ENCODE measurements around the gene CADM4. TPM values are rescaled to one million over a fixed set of nuclear protein-coding genes. Genes with fewer than 3 reads are reported as not detected.

The CADM4 gene
- total and polyA plus RNA-seq, 4 donors, result 0.47 to 4.9 (median 3.3) TPM

DNA sequence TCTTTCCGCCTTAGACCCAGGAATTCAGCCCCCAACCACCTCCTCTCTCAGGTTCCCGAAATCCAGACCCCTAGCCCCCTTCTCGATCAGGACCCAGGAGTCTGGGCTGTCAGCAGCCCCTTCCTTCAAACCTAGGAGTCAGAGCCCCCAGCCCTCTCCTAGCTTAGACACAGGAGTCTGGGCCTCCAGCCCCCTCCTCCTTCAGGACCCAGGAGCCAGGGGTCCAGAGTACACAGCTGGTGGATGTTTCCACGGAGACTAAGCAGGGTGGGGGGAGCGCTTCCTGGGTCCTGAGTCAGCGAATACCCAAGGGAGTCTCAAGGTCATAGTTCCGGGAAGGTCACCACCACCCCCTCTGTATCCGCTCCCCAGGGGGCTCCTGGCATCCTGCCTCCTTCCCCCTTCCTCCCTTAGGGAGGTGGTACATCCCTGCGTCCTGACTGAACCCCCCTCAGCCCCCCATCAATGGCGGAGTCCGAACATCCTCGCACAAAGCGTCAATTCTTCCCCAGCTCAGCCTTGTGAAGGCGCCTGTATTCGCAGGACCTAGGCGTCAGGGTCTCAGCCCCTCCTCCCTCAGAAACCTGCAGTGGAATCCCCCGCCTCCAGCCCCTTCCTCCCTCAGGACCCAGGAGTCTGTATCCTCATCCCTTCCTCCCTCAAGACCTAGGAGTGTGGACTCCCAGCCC lies 4.6 kb downstream of the CADM4 start:
- 35% methylated on average over 17 of the region's 17 CpGs for WGBS
- no peak overlapping the region for H3K4me3 ChIP-seq (ENCODE audit: low read depth in 1 of 3, low read length in 3 of 3)
- TF ChIP-seq, protein P1, sequence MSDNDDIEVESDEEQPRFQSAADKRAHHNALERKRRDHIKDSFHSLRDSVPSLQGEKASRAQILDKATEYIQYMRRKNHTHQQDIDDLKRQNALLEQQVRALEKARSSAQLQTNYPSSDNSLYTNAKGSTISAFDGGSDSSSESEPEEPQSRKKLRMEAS (IDR thresholded peaks at IDR 0.05), result no peak
- TF ChIP-seq GABPA (IDR thresholded peaks at IDR 0.05 in 1 of 2, conservative IDR thresholded peaks at IDR 0.05 in 1 of 2) (no peak), HNF4A (conservative IDR thresholded peaks at IDR 0.05) (no peak)
- H3K36me3 ChIP-seq (ENCODE audit: control insufficient read depth in 4 of 4, insufficient read depth in 3 of 4, low read depth in 1 of 4, low read length in 3 of 4), result no peaks in the 10 kb centered on the region
- no peaks in the 10 kb centered on the region for H3K9me3 ChIP-seq (ENCODE audit: control insufficient read depth in 4 of 4, low read length in 3 of 4)
- H3K27me3 ChIP-seq (ENCODE audit: control insufficient read depth in 4 of 4, insufficient read depth in 4 of 4, low read length in 3 of 4), result no peaks in the 10 kb centered on the region
- no peak overlapping the region for H3K27ac ChIP-seq (ENCODE audit: low read depth in 1 of 2, low read length in 2 of 2)
- no peak for DNase-seq (ENCODE audit: low spot score)
- no peak overlapping the region for H3K9ac ChIP-seq (ENCODE audit: low read depth in 1 of 2, low read length in 2 of 2)
- peaks cover under 1 to 7% (median 4%) of the 10 kb centered on the region in 4 donors for H3K4me1 ChIP-seq (ENCODE audit: control insufficient read depth in 4 of 4, insufficient read depth in 4 of 4, low read length in 3 of 4)

DNA sequence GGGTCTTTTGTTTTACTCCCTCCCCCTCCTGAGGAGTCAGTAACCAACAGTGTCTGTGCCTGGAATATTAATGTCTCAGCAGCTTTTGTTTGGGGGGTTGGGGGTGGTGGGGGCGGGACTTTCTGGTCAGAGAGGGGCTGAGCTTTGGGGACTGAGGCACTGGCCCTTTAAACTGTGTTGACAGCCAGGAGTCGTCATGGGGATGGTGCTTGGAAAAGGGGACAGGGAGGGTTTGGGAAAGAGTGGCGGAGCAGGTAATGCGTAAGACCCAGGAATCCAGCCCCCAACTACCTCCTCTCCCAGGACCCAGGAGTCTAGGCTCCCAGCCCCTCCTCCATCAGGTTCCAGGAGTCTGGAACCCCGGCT lies 5.2 kb downstream of the CADM4 start:
- no peak for DNase-seq (ENCODE audit: low spot score)
- no peak overlapping the region for H3K9ac ChIP-seq (ENCODE audit: low read depth in 1 of 2, low read length in 2 of 2)
- WGBS, result 45% methylated on average over 5 of the region's 5 CpGs
- no peak overlapping the region for H3K4me3 ChIP-seq (ENCODE audit: low read depth in 1 of 3, low read length in 3 of 3)
- H3K9me3 ChIP-seq (ENCODE audit: control insufficient read depth in 4 of 4, low read length in 3 of 4), result no peaks in the 10 kb centered on the region
- peaks cover 0 to 5% (median 3%) of the 10 kb centered on the region in 4 donors for H3K4me1 ChIP-seq (ENCODE audit: control insufficient read depth in 4 of 4, insufficient read depth in 4 of 4, low read length in 3 of 4)
- H3K27ac ChIP-seq (ENCODE audit: low read depth in 1 of 2, low read length in 2 of 2), result no peak overlapping the region
- H3K36me3 ChIP-seq (ENCODE audit: control insufficient read depth in 4 of 4, insufficient read depth in 3 of 4, low read depth in 1 of 4, low read length in 3 of 4), result no peaks in the 10 kb centered on the region
- no peaks in the 10 kb centered on the region for H3K27me3 ChIP-seq (ENCODE audit: control insufficient read depth in 4 of 4, insufficient read depth in 4 of 4, low read length in 3 of 4)
- TF ChIP-seq, protein P2, sequence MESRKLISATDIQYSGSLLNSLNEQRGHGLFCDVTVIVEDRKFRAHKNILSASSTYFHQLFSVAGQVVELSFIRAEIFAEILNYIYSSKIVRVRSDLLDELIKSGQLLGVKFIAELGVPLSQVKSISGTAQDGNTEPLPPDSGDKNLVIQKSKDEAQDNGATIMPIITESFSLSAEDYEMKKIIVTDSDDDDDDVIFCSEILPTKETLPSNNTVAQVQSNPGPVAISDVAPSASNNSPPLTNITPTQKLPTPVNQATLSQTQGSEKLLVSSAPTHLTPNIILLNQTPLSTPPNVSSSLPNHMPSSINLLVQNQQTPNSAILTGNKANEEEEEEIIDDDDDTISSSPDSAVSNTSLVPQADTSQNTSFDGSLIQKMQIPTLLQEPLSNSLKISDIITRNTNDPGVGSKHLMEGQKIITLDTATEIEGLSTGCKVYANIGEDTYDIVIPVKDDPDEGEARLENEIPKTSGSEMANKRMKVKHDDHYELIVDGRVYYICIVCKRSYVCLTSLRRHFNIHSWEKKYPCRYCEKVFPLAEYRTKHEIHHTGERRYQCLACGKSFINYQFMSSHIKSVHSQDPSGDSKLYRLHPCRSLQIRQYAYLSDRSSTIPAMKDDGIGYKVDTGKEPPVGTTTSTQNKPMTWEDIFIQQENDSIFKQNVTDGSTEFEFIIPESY (IDR thresholded peaks at IDR 0.05), result no peak

DNA sequence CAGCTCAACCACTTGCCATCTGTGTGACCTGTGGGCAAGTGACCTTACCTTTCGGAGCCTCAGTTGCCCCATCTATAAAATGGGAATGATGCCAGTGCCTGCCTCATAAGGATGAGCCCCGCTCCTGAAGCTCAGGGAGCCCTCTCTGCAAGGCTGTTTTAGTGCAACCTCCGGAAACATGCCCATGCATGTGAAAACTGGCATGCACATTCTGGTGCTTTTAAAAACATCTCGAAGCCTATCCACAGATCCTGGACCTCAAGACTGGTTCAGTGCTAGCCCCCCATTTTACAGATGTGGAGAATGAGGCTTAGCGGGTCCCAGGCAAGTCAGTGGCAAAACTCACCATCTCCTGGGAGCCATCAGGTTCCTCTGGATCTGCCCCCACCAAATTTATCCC lies 5.6 kb downstream of the CADM4 start:
- Histone ChIP-seq H3K4me1 (ENCODE audit: control insufficient read depth in 4 of 4, insufficient read depth in 4 of 4, low read length in 3 of 4) (peaks cover 0 to 2% (median under 1%) of the 10 kb centered on the region in 4 donors), H3K9ac (ENCODE audit: low read depth in 1 of 2, low read length in 2 of 2) (no peak overlapping the region), H3K9me3 (ENCODE audit: control insufficient read depth in 4 of 4, low read length in 3 of 4) (no peaks in the 10 kb centered on the region), H3K27ac (ENCODE audit: low read depth in 1 of 2, low read length in 2 of 2) (no peak overlapping the region), H3K36me3 (ENCODE audit: control insufficient read depth in 4 of 4, insufficient read depth in 3 of 4, low read depth in 1 of 4, low read length in 3 of 4) (no peaks in the 10 kb centered on the region), H3K27me3 (ENCODE audit: control insufficient read depth in 4 of 4, insufficient read depth in 4 of 4, low read length in 3 of 4) (no peaks in the 10 kb centered on the region), H3K4me3 (ENCODE audit: low read depth in 1 of 3, low read length in 3 of 3) (no peak overlapping the region)
- no peak for DNase-seq (ENCODE audit: low spot score)
- whole genome bisulfite sequencing, result 86% methylated on average over 5 of the region's 5 CpGs
- no peak for TF ChIP-seq FOXA1 (IDR thresholded peaks at IDR 0.05)
- no peak for TF ChIP-seq SP1 (IDR thresholded peaks at IDR 0.05)
- TF ChIP-seq, protein P3, sequence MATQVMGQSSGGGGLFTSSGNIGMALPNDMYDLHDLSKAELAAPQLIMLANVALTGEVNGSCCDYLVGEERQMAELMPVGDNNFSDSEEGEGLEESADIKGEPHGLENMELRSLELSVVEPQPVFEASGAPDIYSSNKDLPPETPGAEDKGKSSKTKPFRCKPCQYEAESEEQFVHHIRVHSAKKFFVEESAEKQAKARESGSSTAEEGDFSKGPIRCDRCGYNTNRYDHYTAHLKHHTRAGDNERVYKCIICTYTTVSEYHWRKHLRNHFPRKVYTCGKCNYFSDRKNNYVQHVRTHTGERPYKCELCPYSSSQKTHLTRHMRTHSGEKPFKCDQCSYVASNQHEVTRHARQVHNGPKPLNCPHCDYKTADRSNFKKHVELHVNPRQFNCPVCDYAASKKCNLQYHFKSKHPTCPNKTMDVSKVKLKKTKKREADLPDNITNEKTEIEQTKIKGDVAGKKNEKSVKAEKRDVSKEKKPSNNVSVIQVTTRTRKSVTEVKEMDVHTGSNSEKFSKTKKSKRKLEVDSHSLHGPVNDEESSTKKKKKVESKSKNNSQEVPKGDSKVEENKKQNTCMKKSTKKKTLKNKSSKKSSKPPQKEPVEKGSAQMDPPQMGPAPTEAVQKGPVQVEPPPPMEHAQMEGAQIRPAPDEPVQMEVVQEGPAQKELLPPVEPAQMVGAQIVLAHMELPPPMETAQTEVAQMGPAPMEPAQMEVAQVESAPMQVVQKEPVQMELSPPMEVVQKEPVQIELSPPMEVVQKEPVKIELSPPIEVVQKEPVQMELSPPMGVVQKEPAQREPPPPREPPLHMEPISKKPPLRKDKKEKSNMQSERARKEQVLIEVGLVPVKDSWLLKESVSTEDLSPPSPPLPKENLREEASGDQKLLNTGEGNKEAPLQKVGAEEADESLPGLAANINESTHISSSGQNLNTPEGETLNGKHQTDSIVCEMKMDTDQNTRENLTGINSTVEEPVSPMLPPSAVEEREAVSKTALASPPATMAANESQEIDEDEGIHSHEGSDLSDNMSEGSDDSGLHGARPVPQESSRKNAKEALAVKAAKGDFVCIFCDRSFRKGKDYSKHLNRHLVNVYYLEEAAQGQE (IDR thresholded peaks at IDR 0.05), result no peak
- TF ChIP-seq JUND (IDR thresholded peaks at IDR 0.05), result no peak
- no peak for TF ChIP-seq NR2F2 (IDR thresholded peaks at IDR 0.05)
- TF ChIP-seq, protein P4, sequence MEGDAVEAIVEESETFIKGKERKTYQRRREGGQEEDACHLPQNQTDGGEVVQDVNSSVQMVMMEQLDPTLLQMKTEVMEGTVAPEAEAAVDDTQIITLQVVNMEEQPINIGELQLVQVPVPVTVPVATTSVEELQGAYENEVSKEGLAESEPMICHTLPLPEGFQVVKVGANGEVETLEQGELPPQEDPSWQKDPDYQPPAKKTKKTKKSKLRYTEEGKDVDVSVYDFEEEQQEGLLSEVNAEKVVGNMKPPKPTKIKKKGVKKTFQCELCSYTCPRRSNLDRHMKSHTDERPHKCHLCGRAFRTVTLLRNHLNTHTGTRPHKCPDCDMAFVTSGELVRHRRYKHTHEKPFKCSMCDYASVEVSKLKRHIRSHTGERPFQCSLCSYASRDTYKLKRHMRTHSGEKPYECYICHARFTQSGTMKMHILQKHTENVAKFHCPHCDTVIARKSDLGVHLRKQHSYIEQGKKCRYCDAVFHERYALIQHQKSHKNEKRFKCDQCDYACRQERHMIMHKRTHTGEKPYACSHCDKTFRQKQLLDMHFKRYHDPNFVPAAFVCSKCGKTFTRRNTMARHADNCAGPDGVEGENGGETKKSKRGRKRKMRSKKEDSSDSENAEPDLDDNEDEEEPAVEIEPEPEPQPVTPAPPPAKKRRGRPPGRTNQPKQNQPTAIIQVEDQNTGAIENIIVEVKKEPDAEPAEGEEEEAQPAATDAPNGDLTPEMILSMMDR (IDR thresholded peaks at IDR 0.05; ENCODE audit: low read depth, low read length, missing input control), result no peak
- TF ChIP-seq, protein P2 (IDR thresholded peaks at IDR 0.05), result no peak
- TF ChIP-seq, protein P1 (IDR thresholded peaks at IDR 0.05), result no peak
- no peak for TF ChIP-seq EGR1 (IDR thresholded peaks at IDR 0.05; ENCODE audit: low read depth in 2 of 2)
- TF ChIP-seq, protein P5, sequence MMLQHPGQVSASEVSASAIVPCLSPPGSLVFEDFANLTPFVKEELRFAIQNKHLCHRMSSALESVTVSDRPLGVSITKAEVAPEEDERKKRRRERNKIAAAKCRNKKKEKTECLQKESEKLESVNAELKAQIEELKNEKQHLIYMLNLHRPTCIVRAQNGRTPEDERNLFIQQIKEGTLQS (IDR thresholded peaks at IDR 0.05), result no peak
- TF ChIP-seq RXRA (IDR thresholded peaks at IDR 0.05), result no peak
- no peak for TF ChIP-seq HNF4A (conservative IDR thresholded peaks at IDR 0.05)
- no peak for TF ChIP-seq FOXA2 (IDR thresholded peaks at IDR 0.05)
- TF ChIP-seq TAF1 (conservative IDR thresholded peaks at IDR 0.05), result no peak
- TF ChIP-seq GABPA (IDR thresholded peaks at IDR 0.05 in 1 of 2, conservative IDR thresholded peaks at IDR 0.05 in 1 of 2), result no peak
- TF ChIP-seq RAD21 (IDR thresholded peaks at IDR 0.05), result no peak
- TF ChIP-seq YY1 (IDR thresholded peaks at IDR 0.05), result no peak

Measured in liver (tissue), 9 donors.